GM19452 (cell line): ENCODE results near the gene TMEM212.
"Not testable (repeated sequence)": the region's sequence is repeated elsewhere in the genome, so short reads cannot be mapped to it uniquely, and the experiment has no call there.

Source experiments
- ATAC-seq: cut with Tn5 transposase; IDR thresholded peaks from one replicate; pipeline ENCODE4 v1.9.1; 2021; ENCODE audit not compliant: unreplicated experiment

TMEM212 gene

GRCh38 chr3:171883893-171884279 is 40.7 kb downstream of the TMEM212 start:
- ATAC-seq, result no peak

- no peak for ATAC-seq
Measured at GRCh38 chr3:171888466-171888865, 45.3 kb downstream of the TMEM212 start.

DNA sequence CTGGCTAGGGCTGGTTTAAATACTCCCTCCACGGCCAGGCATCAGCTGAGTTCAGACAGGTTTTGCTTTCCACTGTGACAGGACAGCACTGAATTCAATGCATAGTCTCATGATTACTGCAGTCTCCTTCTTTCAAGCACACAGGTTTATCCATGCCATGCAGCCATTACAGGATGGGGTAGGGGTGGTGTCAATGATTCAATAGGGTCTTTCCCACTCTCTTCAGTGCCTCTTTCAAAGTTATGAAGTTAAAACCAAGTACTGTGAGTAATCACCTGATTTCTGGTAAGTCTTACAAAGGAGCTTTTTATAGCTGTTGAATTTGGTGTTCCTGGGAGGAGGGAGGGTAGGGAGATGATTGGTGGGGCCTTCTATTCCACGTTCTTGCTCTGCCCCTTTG is 47.2 kb downstream of the TMEM212 start:
- no peak for ATAC-seq

- no peak for ATAC-seq
Measured at GRCh38 chr3:171892457-171892856, 49.3 kb downstream of the TMEM212 start.

DNA sequence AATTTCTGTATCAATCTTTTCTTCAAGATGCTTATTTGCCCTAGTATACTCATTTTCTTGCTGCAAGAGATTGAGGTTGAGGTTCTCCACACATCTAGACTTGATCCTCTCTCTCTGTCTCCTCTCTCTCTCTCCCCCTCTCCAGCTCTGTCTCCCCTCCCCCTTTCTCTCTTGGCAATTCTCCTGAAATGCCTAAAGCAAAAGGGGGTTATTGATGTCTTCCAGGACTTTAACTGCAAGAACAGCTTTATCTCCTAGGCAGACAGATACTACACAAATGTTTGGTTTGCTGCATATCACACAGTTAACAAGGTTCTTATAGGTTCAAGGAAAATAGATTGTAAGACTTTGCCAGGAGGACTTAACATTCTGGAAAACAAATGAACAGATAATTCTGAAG is 52.1 kb downstream of the TMEM212 start:
- no peak for ATAC-seq

GRCh38 chr3:171895900-171896299 is 52.8 kb downstream of the TMEM212 start:
- no peak for ATAC-seq

DNA sequence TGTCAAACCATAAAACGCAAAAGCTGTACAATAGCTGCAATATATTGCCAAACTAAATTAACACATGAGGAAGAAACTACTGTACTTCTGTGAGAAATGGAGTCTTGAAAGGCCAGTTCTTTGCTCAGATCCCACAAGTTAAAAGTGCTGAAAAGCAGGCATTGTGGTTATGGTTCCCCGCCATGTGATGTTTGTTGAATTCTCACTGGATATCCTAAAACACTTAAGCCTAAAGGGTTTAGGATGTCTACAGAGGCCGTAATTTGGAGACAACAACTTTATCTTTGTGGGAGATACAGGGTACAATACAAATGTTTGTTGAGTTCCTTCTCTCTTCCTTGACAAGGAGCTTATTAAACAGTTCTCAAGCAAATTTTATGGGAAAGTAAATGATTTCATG is 53.2 kb downstream of the TMEM212 start:
- ATAC-seq, result no peak

- no peak for ATAC-seq
Measured at GRCh38 chr3:171898192-171898591, 55.0 kb downstream of the TMEM212 start.

GRCh38 chr3:171900446-171900845 is 57.3 kb downstream of the TMEM212 start:
- no peak for ATAC-seq

DNA sequence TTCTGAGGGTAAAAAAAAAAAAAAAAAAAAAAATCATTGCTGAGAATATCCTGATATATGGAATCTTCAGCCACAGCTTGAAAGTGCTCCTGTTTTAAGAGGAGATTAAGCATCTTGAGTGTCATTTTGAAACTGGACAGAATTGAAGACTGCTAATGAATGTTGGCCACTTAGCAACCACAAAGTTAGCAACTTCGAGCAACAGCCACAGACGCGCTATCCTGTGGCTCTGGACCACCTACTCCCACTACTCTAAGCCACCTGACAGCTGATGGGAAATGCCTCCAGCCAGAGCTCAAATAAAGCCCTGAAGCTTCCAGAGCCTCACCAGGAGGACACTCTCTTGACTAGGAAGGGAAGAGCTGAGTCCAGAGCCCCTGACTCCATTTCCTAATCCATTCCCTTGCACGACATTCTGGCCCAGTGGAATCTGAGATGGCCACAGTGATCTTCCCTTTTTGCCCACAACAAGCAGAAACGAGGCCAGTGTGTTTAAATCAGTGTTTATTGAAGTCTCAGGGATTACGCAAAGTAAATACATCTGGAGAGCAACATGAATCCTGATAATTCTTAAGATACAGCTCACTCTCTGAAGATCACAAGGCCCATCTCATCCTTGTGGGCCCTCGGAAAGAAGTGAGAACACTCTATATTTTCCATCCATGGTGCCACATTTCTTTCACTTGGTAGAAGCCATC is 58.6 kb downstream of the TMEM212 start:
- ATAC-seq, result no peak

DNA sequence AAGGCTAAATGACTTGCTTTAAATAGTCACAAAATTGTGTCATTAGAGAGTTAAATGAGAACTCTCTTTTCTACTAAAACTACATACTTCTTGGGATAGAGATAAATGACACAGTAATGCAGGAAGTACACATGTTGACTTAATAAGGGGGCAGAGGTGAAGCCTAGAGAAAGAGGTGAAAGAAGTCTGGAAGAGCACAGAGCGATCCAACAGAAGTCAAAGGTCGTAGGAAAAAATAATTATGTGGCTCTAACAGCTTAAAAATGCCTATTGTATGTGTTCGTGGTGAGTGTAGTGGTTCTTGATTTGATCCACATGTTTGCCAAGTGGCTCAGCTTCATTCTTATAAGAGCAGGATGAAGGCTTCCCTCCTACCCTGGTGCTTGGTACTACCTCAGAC is 61.7 kb downstream of the TMEM212 start:
- ATAC-seq, result no peak

DNA sequence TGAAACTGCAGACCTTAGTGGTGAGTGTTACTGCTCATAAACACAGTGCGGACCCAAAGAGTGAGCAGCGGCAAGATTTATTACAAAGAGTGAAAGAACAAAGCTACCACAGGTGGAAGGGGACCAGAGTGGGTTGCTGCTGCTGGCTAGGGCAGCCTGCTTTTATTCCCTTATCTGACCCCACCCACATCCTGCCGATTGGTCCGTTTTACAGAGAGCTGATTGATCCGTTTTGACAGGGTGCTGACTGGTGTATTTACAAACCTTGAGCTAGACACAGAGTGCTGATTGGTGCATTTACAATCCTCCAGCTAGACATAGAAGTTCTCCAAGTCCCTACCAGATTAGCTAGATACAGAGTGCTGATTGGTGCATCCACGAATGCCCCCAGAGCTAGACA is 63.4 kb downstream of the TMEM212 start:
- not testable (repeated sequence) for ATAC-seq

DNA sequence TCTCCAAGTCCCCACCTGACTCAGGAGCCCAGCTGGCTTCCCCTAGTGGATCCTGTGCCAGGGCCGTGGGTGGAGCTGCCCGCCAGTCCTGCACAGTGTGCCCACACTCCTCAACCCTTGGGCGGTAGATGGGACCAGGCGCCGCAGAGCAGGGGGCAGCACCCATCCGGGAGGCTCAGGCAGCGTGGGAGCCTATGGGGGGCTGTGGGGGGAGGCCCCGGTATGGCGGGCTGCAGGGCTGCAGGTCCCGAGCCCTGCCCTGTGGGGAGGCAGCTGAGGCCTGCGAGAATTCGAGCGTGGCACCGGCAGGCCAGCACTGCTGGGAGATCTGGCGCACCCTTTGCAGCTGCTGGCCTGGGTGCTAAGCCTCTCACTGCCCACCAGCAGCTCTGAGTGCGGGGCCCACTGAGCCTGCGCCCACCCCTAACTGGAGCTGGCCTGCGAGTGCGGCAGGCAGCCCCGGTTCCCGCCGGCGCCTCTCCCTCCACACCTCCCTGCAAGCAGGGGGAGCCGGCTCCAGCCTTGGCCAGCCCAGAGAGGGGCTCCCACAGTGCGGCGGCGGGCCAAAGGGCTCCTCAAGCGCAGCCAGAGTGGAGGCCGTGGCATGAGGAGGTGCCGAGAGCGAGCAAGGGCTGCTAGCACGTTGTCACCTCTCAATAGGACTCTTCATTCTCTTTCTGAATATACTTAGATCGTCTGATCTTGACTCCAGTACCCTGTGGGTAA is 64.0 kb downstream of the TMEM212 start:
- no peak for ATAC-seq

DNA sequence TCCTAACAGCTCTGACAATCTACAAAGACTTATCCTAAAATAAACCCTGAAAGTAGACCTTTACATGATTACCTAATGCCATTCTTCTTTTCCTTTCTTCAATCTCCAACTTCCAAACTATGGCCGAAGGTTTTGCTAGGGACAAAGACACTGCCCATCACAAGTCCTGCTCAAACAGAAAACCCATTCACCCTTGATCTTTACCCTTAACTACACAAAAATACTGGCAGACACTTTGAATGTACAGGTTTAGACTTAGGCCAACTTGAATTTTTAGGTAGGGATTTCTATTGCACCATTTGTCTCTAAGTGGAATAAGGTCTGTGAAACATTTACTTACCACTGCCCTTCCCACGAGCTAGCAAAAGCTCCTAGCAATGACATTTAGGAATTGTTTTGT is 64.6 kb downstream of the TMEM212 start:
- no peak for ATAC-seq

GRCh38 chr3:171908731-171909130 is 65.6 kb downstream of the TMEM212 start:
- ATAC-seq, result no peak
